Hepatic stellate cell (primary cell): ENCODE results near the gene MAGEA2.
"Not testable (repeated sequence)": the region's sequence is repeated elsewhere in the genome, so short reads cannot be mapped to it uniquely, and the experiment has no call there.

Source experiments
- DNase-seq: peaks from one replicate; pipeline ENCODE4 v3.0.0; 2011; ENCODE audit warnings: low spot score

MAGEA2 gene, protein sequence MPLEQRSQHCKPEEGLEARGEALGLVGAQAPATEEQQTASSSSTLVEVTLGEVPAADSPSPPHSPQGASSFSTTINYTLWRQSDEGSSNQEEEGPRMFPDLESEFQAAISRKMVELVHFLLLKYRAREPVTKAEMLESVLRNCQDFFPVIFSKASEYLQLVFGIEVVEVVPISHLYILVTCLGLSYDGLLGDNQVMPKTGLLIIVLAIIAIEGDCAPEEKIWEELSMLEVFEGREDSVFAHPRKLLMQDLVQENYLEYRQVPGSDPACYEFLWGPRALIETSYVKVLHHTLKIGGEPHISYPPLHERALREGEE

GRCh38 chrX:152753686-152754650 is at the start of gene MAGEA2:
Gene MAGEA2 (minus strand): TSS chrX:152753842. CDS start chrX:152751363, 2,479 bp downstream.
- DNase-seq: not testable (repeated sequence)

DNA sequence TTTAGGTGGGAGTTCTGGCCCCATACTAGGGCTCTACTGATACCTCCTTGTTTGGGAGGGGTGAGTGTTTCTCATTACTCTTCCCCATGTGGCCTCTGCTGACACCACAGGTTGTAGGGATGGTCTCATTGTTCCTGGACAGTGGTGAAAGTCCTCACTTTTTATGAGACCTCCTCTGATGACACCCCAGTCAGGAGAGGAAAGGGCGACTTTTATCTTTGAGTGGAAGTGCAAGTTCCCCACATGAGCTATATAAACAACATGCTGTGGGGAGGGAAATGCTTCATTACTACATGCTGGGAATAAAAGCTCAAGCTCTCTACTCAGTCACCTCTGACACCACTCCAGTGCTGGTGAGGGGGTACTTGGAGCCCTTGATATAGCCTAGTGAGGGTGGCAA is 45.3 kb upstream of the MAGEA2 start:
- DNase-seq: no peak

- DNase-seq: not testable (repeated sequence)
Observed at GRCh38 chrX:152787062-152787461, 33.4 kb upstream of the MAGEA2 start.

DNA sequence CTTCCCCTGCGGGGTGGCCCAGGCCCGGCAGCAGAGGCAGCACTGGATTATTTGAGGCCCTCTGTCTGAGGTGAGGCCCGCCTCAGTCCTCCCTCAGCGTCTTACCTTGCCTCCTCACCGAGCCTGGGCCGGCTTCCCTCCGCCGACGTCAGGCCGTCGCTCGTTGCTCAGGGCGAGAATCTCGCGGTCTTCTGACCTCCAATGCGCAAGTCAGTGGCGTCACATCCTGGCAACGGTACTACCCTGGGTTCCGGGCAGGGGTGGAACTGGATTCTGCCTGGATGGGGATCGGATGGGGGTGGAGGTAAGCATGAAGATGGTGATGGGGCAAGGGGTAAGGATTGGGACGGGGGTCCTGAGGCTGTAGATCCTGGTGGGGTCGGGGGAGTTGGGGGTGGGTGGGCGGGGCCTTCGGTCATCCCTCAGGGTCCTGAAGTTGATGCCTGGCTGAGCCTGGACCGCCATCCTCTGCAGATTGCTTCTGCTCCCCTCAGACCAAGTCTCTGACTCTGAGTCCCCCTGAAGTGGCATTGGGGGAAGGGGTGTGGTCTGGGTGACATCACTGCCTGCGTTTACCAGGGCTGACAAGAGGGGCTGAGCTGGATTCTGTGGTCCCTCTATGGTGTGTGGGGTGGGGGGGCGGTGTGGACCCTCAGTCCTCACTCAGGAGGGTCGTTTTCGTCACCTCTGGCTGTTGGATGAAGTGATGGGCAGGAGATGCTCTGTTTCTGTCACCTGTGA is 16.1 kb upstream of the MAGEA2 start, which contains the start of gene MAGEA6:
Gene MAGEA6 (minus strand): TSS at position 141 of the 741 bp plus-strand sequence. CDS start 2,039 bp downstream, outside the sequence.
- not testable (repeated sequence) for DNase-seq

- DNase-seq: not testable (repeated sequence)
Observed at GRCh38 chrX:152766562-152766961, 12.9 kb upstream of the MAGEA2 start.

DNA sequence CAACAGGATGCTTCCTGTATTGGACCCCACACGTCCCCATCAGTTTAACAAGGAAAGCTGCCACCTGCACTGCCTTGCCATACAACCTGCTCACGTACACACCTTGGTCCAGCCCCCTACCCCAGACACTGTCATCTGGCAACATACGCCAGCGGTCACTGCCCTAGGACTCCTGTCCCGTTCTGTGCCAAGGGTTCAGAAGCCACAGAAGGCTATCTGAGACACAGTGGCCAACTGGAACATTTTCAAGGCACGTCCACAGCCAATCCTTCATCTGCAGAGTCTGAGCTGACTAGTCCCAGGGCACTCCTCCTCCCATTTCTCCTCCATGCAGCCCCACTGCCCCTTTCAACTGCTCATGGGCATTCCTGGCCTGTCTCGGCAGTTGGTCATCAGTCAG is 7.9 kb upstream of the MAGEA2 start:
- DNase-seq: not testable (repeated sequence)

GRCh38 chrX:152759544-152759943 is 5.9 kb upstream of the MAGEA2 start:
- not testable (repeated sequence) for DNase-seq

- DNase-seq: not testable (repeated sequence)
Observed at GRCh38 chrX:152758918-152759317, 5.3 kb upstream of the MAGEA2 start, which contains the start of gene CSAG3. Gene CSAG3 (plus strand): TSS chrX:152759218.

GRCh38 chrX:152754871-152755270 is 1.2 kb upstream of the MAGEA2 start:
- not testable (repeated sequence) for DNase-seq

DNA sequence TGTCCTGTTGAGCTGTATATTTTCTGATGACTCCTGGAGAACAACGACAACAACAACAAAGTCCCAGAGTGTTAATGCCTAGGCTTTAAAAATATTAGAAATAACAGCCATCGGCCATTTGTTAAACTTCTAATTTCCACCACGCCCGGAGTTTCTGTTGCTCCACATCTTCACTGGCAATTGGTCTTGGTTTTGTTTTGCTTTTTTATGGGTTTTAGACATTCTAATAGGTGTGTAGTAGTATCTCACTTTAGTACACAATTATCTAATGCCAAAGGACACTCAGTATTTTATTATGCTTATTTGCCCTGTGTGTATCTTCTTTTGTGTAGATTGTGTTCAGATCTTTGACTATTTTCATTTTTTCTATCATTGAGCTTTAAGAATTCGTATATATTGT is 15.1 kb downstream of the MAGEA2 start:
- DNase-seq: no peak

DNA sequence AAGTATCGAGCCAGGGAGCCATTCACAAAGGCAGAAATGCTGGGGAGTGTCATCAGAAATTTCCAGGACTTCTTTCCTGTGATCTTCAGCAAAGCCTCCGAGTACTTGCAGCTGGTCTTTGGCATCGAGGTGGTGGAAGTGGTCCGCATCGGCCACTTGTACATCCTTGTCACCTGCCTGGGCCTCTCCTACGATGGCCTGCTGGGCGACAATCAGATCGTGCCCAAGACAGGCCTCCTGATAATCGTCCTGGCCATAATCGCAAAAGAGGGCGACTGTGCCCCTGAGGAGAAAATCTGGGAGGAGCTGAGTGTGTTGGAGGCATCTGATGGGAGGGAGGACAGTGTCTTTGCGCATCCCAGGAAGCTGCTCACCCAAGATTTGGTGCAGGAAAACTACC is 17.1 kb downstream of the MAGEA2 start:
- DNase-seq: not testable (repeated sequence)

DNA sequence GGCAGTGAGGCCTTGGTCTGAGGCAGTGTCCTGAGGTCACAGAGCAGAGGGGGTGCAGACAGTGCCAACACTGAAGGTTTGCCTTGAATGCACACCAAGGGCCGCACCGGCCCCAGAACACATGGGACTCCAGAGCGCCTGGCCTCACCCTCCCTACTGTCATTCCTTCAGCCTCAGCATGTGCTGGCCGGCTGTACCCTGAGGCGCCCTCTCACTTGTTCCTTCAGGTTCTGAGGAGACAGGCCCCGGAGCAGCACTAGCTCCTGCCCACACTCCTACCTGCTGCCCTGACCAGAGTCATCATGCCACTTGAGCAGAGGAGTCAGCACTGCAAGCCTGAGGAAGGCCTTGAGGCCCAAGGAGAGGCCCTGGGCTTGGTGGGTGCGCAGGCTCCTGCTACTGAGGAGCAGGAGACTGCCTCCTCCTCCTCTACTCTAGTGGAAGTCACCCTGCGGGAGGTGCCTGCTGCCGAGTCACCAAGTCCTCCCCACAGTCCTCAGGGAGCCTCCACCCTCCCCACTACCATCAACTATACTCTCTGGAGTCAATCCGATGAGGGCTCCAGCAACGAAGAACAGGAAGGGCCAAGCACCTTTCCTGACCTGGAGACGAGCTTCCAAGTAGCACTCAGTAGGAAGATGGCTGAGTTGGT is 17.7 kb downstream of the MAGEA2 start:
- no peak for DNase-seq

- DNase-seq: no peak
Observed at GRCh38 chrX:152735101-152735500, 18.5 kb downstream of the MAGEA2 start.

- DNase-seq: not testable (repeated sequence)
Observed at GRCh38 chrX:152734143-152734858, 19.3 kb downstream of the MAGEA2 start.

- DNase-seq: no peak
Observed at GRCh38 chrX:152733261-152733975, 20.2 kb downstream of the MAGEA2 start, which contains the start of the genes CSAG1 and MAGEA12. Gene CSAG1 (minus strand): TSS chrX:152733721. CDS start chrX:152732460, 1,261 bp downstream. Gene MAGEA12 (plus strand): TSS chrX:152733757. CDS start chrX:152736162, 2,405 bp downstream.

- DNase-seq: no peak
Observed at GRCh38 chrX:152725409-152725808, 28.2 kb downstream of the MAGEA2 start.

DNA sequence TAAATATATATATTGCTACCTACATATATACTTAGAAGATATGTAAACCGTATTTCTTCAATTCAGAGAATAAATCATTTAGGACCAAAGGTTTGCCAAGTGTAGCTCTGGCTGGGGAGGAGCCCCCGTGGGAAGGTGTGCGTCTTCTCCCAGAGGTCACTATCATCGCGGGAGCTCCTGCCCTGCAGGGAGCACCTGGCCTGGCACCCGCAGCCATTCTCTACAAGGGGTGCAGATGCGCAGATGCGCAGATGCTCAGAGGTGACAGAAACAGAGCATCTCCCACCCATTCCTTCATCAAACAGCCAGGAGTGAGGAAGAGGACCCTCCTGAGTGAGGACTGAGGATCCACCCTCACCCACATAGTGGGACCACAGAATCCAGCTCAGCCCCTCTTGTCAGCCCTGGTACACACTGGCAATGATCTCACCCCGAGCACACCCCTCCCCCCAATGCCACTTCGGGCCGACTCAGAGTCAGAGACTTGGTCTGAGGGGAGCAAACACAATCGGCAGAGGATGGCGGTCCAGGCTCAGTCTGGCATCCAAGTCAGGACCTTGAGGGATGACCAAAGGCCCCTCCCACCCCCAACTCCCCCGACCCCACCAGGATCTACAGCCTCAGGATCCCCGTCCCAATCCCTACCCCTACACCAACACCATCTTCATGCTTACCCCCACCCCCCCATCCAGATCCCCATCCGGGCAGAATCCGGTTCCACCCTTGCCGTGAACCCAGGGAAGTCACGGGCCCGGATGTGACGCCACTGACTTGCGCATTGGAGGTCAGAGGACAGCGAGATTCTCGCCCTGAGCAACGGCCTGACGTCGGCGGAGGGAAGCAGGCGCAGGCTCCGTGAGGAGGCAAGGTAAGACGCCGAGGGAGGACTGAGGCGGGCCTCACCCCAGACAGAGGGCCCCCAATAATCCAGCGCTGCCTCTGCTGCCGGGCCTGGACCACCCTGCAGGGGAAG is 39.5 kb downstream of the MAGEA2 start, which contains the start of gene MAGEA2B:
Gene MAGEA2B (plus strand): TSS at position 814 of the 973 bp plus-strand sequence. CDS start 2,479 bp downstream, outside the sequence.
- not testable (repeated sequence) for DNase-seq

DNA sequence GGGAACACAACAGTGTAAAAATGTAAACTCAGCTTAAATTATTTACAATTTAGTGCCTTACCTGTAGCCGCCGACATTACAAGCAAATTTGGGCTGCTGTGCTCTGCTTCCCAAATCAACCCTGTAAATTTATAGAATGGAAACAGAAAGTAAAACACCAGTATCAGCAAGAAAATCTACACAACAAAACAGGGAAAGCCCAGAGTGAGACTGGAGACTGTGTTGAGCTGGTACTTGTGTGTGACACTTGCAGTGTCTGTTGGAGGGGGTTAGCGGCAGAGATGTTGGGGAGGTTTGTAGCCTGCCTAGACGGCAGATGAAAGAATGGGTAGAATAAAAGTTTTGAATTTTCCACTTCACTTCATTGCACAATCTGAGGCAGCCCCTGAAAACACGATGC is 40.4 kb downstream of the MAGEA2 start:
- DNase-seq: not testable (repeated sequence)
